ENCODE results near the gene MGAT3. TPM values are rescaled to one million over a fixed set of nuclear protein-coding genes. Genes with fewer than 3 reads are reported as not detected.

The MGAT3 gene
- total and polyA plus RNA-seq, 2 of the 13 experiments (the other 11 are each of a cell fraction or from before 2014, with no cell fraction given): 0.11 to 0.15 TPM

- TF ChIP-seq, protein P1, sequence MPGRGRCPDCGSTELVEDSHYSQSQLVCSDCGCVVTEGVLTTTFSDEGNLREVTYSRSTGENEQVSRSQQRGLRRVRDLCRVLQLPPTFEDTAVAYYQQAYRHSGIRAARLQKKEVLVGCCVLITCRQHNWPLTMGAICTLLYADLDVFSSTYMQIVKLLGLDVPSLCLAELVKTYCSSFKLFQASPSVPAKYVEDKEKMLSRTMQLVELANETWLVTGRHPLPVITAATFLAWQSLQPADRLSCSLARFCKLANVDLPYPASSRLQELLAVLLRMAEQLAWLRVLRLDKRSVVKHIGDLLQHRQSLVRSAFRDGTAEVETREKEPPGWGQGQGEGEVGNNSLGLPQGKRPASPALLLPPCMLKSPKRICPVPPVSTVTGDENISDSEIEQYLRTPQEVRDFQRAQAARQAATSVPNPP (CRISPR knock-in tag; IDR thresholded peaks at IDR 0.05): no peak
- no peak for TF ChIP-seq THAP9 (CRISPR knock-in tag; IDR thresholded peaks at IDR 0.05; ENCODE audit: borderline replicate concordance)
- no peak for TF ChIP-seq GATAD2A (CRISPR knock-in tag; IDR thresholded peaks at IDR 0.05)
- TF ChIP-seq E2F5 (CRISPR knock-in tag; conservative IDR thresholded peaks at IDR 0.05): no peak
- no peak for TF ChIP-seq HMG20B (CRISPR knock-in tag; conservative IDR thresholded peaks at IDR 0.05)
Observed at GRCh38 chr22:39427751-39428596, 28.8 kb upstream of the MGAT3 start (continued).

DNA sequence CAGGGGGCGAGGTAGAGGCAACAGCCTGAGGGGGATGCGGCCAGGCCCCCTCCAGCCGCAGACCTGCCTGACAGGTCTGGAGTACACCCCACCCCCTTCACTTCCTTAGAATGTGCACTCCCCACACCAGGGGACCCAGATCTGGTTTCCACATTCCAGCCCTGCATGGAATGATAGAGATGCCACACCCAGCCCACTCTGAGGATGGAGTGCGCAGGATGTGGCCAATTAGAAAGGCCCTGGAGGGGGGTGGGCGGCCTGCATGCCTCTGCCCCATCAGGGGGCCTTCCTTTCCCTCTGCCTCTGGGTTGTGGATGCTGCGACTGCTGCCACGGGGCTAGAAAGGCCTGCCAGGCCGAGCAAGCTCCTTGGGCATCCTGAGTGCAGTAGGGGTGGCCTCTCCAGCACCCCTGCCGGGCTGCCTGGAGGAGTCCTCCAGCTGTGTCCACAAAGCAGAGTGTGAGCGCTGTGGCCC lies 28.2 kb upstream of the MGAT3 start:
- WGBS (ENCODE audit: low lambda C conversion rate): 100% methylated on average over 3 of the region's 10 CpGs
- no peaks in the 10 kb centered on the region for H3K79me2 ChIP-seq (ENCODE audit: insufficient read depth, low read length)
- ATAC-seq (no peak), FAIRE-seq (no peak), DNase-seq (ENCODE audit: low spot score) (no peak)
- no peak overlapping the region for H3K4me2 ChIP-seq (ENCODE audit: low read depth, low read length)
- H3K36me3 ChIP-seq (replicated peaks in 1 of 2; ENCODE audit: control insufficient read depth in 1 of 2, insufficient read depth in 2 of 2, low read length in 2 of 2): peaks cover 23 to 45% of the 10 kb centered on the region in 2 experiments
- in situ Hi-C loops (cut with HindIII; ENCODE audit: extremely low pct_ligation_motif_present, low pct_unique_long_range_greater_than_20kb): no loop called here
- intact Hi-C loops (cut with micrococcal nuclease; ENCODE audit: unreplicated experiment): no loop called here
- no peak overlapping the region for H2AFZ ChIP-seq (ENCODE audit: low read length)
- no peak overlapping the region for H3K4me3 ChIP-seq (replicated peaks in 1 of 3; ENCODE audit: insufficient read depth in 1 of 3, low read depth in 2 of 3, low read length in 3 of 3)
- ChIA-PET CTCF (ENCODE audit: low intra/inter-chr PET ratio, low total read pairs) (no interaction called here), POLR2A (no interaction called here)
- H3K9ac ChIP-seq (ENCODE audit: insufficient read depth, low read depth, low read length): no peak overlapping the region
- no TSS peak for BruUV-seq (replicated peaks)
- H4K20me1 ChIP-seq (ENCODE audit: insufficient read depth, low read length): 0 out of 2 replicates have a peak, but pooled peaks cover 3% of the 10 kb centered on the region
- no peaks in the 10 kb centered on the region for H3K4me1 ChIP-seq (ENCODE audit: insufficient read depth, low read length)
- no peaks in the 10 kb centered on the region for H3K27me3 ChIP-seq (ENCODE audit: control insufficient read depth in 1 of 2, insufficient read depth in 2 of 2, low read length in 2 of 2)
- H3K9me3 ChIP-seq (ENCODE audit: low read length): no peaks in the 10 kb centered on the region
- no peak overlapping the region for H3K27ac ChIP-seq (ENCODE audit: extremely low read length, insufficient read depth, low read length)
- TF ChIP-seq FOXC1 (CRISPR knock-in tag; IDR thresholded peaks at IDR 0.05; ENCODE audit: borderline replicate concordance) (no peak), ZNF10 (CRISPR knock-in tag; IDR thresholded peaks at IDR 0.05; ENCODE audit: borderline replicate concordance, low read depth) (no peak), ZNF720 (CRISPR knock-in tag; IDR thresholded peaks at IDR 0.05) (no peak), XRCC5 (optimal IDR thresholded peaks at IDR 0.05; ENCODE audit: low read length) (no peak), SMAD1 (CRISPR knock-in tag; IDR thresholded peaks at IDR 0.05; ENCODE audit: borderline replicate concordance, low read depth) (no peak)
- TF ChIP-seq, protein P2, sequence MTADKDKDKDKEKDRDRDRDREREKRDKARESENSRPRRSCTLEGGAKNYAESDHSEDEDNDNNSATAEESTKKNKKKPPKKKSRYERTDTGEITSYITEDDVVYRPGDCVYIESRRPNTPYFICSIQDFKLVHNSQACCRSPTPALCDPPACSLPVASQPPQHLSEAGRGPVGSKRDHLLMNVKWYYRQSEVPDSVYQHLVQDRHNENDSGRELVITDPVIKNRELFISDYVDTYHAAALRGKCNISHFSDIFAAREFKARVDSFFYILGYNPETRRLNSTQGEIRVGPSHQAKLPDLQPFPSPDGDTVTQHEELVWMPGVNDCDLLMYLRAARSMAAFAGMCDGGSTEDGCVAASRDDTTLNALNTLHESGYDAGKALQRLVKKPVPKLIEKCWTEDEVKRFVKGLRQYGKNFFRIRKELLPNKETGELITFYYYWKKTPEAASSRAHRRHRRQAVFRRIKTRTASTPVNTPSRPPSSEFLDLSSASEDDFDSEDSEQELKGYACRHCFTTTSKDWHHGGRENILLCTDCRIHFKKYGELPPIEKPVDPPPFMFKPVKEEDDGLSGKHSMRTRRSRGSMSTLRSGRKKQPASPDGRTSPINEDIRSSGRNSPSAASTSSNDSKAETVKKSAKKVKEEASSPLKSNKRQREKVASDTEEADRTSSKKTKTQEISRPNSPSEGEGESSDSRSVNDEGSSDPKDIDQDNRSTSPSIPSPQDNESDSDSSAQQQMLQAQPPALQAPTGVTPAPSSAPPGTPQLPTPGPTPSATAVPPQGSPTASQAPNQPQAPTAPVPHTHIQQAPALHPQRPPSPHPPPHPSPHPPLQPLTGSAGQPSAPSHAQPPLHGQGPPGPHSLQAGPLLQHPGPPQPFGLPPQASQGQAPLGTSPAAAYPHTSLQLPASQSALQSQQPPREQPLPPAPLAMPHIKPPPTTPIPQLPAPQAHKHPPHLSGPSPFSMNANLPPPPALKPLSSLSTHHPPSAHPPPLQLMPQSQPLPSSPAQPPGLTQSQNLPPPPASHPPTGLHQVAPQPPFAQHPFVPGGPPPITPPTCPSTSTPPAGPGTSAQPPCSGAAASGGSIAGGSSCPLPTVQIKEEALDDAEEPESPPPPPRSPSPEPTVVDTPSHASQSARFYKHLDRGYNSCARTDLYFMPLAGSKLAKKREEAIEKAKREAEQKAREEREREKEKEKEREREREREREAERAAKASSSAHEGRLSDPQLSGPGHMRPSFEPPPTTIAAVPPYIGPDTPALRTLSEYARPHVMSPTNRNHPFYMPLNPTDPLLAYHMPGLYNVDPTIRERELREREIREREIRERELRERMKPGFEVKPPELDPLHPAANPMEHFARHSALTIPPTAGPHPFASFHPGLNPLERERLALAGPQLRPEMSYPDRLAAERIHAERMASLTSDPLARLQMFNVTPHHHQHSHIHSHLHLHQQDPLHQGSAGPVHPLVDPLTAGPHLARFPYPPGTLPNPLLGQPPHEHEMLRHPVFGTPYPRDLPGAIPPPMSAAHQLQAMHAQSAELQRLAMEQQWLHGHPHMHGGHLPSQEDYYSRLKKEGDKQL (CRISPR knock-in tag; IDR thresholded peaks at IDR 0.05; ENCODE audit: low read depth): no peak
